IMR-90 (cell line): ENCODE data around the gene NRG4. TPM values are rescaled to one million over a fixed set of nuclear protein-coding genes. Genes with fewer than 3 reads are reported as not detected.

Source experiments
- ATAC-seq: fragments of 200-7000 bp; cut with Tn5 transposase; 2 replicates; pipeline ENCODE4 v1.9.1; 2020; ENCODE audit warnings: low read depth, mild to moderate bottlenecking, moderate library complexity
- BruUV-seq: library from RNA; stranded (reverse); fragments of 400-500 nt; replicated peaks from 2 replicates; lab custom pipeline; 2021; lab: Mats Ljungman, UMichigan
- CTCF ChIA-PET: fragments of 300-600 bp; formaldehyde crosslinking; extraction: SDS; loops from one replicate; lab custom pipeline; 2021; ENCODE audit warnings: antibody characterized with exemption; lab: Yijun Ruan, JAX
- POLR2A ChIA-PET: fragments of 300-600 bp; sonication (Branson Sonifier 250); formaldehyde crosslinking; loops from one replicate; lab custom pipeline; 2022; ENCODE audit warnings: antibody characterized with exemption; ENCODE audit not compliant: unreplicated experiment; lab: Charles Lee
- DNase-seq: peaks from one replicate; pipeline ENCODE4 v3.0.0; 2013
- H2AFZ ChIP-seq: replicated peaks from 2 replicates; pipeline ENCODE3; 2013; ENCODE audit warnings: low read length, mild to moderate bottlenecking; ENCODE audit not compliant: poor library complexity
- H2AK5ac ChIP-seq: 2 replicates; pipeline ENCODE4 v1.6.1; 2013; ENCODE audit warnings: low read depth, low read length, inconsistent platforms
- H2AK9ac ChIP-seq: replicated peaks from 2 replicates; pipeline ENCODE3; 2013; ENCODE audit warnings: mild to moderate bottlenecking, low read depth, low read length, moderate library complexity; ENCODE audit not compliant: poor library complexity
- H2BK120ac ChIP-seq: 2 replicates; pipeline ENCODE4 v1.6.1; 2013; ENCODE audit warnings: low read depth, low read length, inconsistent platforms
- H2BK15ac ChIP-seq: 3 replicates; pipeline ENCODE4 v1.6.1; 2013; ENCODE audit warnings: low read depth, low read length, inconsistent platforms
- H2BK20ac ChIP-seq: 2 replicates; pipeline ENCODE4 v1.6.1; 2013; ENCODE audit warnings: low read depth, mild to moderate bottlenecking, inconsistent platforms, low read length, moderate library complexity
- H2BK5ac ChIP-seq: 2 replicates; pipeline ENCODE4 v1.6.1; 2013; ENCODE audit warnings: mild to moderate bottlenecking, low read depth, low read length, inconsistent platforms; ENCODE audit not compliant: poor library complexity, severe bottlenecking
- H3K14ac ChIP-seq: replicated peaks from 2 replicates; pipeline ENCODE4 v1.6.1; 2013; ENCODE audit warnings: low read depth, low read length, inconsistent platforms
- H3K18ac ChIP-seq: 2 replicates; pipeline ENCODE4 v1.6.1; 2013; ENCODE audit warnings: low read depth, low read length, control low read depth
- H3K23ac ChIP-seq: 2 replicates; pipeline ENCODE4 v1.6.1; 2013; ENCODE audit warnings: low read depth, low read length, inconsistent platforms
- H3K27ac ChIP-seq: 2 replicates; pipeline ENCODE4 v1.5.1; 2013; ENCODE audit warnings: mild to moderate bottlenecking, control low read depth, low read length; ENCODE audit not compliant: insufficient read depth
- H3K27me3 ChIP-seq: 2 replicates; pipeline ENCODE4 v1.6.1; 2013; ENCODE audit warnings: low read length; ENCODE audit not compliant: control insufficient read depth, insufficient read depth
- H3K36me3 ChIP-seq: 2 replicates; pipeline ENCODE4 v1.6.1; 2013; ENCODE audit warnings: low read length, mixed read lengths; ENCODE audit not compliant: control insufficient read depth, insufficient read depth
- H3K4ac ChIP-seq: 2 replicates; pipeline ENCODE4 v1.6.1; 2013; ENCODE audit warnings: low read depth, low read length, inconsistent platforms
- H3K4me1 ChIP-seq: 2 replicates; pipeline ENCODE4 v1.6.1; 2013; ENCODE audit warnings: low read length, mixed read lengths; ENCODE audit not compliant: control insufficient read depth, insufficient read depth
- H3K4me2 ChIP-seq: 2 replicates; pipeline ENCODE4 v1.6.1; 2013; ENCODE audit warnings: low read depth, mild to moderate bottlenecking, control low read depth, low read length, moderate library complexity
- H3K4me3 ChIP-seq: 2 replicates; pipeline ENCODE4 v1.5.1; 2013; ENCODE audit warnings: low read depth, mild to moderate bottlenecking, control low read depth, low read length, moderate library complexity; ENCODE audit not compliant: insufficient read depth
- H3K56ac ChIP-seq: 2 replicates; pipeline ENCODE4 v1.6.1; 2013; ENCODE audit warnings: low read length, inconsistent platforms; ENCODE audit not compliant: insufficient read depth; ENCODE audit errors: extremely low read depth
- H3K79me1 ChIP-seq, 2 experiments: 2 replicates each; pipeline ENCODE4 v1.6.1; 2013; ENCODE audit warnings: low read length in 2 of 2, inconsistent platforms in 1 of 2, low read depth in 1 of 2
- H3K9ac ChIP-seq: 2 replicates; pipeline ENCODE4 v1.6.1; 2013; ENCODE audit warnings: low read depth, low read length, control low read depth
- H3K9me1 ChIP-seq: 2 replicates; pipeline ENCODE4 v1.6.1; 2013; ENCODE audit warnings: low read length, inconsistent platforms; ENCODE audit not compliant: insufficient read depth
- H3K9me3 ChIP-seq: 2 replicates; pipeline ENCODE4 v1.6.1; 2013; ENCODE audit warnings: low read length; ENCODE audit not compliant: control insufficient read depth, insufficient read depth
- H4K20me1 ChIP-seq: 2 replicates; pipeline ENCODE4 v1.6.1; 2013; ENCODE audit warnings: low read length, inconsistent platforms; ENCODE audit not compliant: insufficient read depth
- H4K5ac ChIP-seq: 2 replicates; pipeline ENCODE4 v1.6.1; 2013; ENCODE audit warnings: mild to moderate bottlenecking, low read depth, low read length, control low read depth
- H4K8ac ChIP-seq, 2 experiments: 2 replicates each; pipeline ENCODE4 v1.6.1; 2013; ENCODE audit warnings: low read depth in 2 of 2, low read length in 2 of 2, control low read depth in 1 of 2, inconsistent platforms in 1 of 2
- H4K91ac ChIP-seq: 2 replicates; pipeline ENCODE4 v1.6.1; 2013; ENCODE audit warnings: low read depth, low read length, inconsistent platforms; ENCODE audit not compliant: insufficient read depth
- BHLHE40 ChIP-seq: fragments of 150-350 bp; IDR thresholded peaks from 2 replicates; pipeline ENCODE4 v1.6.1; 2016; ENCODE audit warnings: mild to moderate bottlenecking, low read depth, low read length
- CEBPB ChIP-seq: IDR thresholded peaks from 2 replicates; pipeline ENCODE4 v1.6.1; 2012; ENCODE audit warnings: low read depth, low read length, improper control_type of control experiment
- CHD1 ChIP-seq: IDR thresholded peaks from 2 replicates; pipeline ENCODE4 v1.6.1; 2012; ENCODE audit warnings: low read depth, low read length, improper control_type of control experiment
- POLR2A ChIP-seq: IDR thresholded peaks from 2 replicates; pipeline ENCODE4 v1.6.1; 2012; ENCODE audit warnings: mild to moderate bottlenecking, low read depth, low read length
- RAD21 ChIP-seq: IDR thresholded peaks from 2 replicates; pipeline ENCODE4 v1.6.1; 2012; ENCODE audit warnings: low read length, improper control_type of control experiment
- RCOR1 ChIP-seq: IDR thresholded peaks from 2 replicates; pipeline ENCODE4 v1.6.1; 2012; ENCODE audit warnings: mild to moderate bottlenecking, low read length, improper control_type of control experiment; ENCODE audit not compliant: insufficient replicate concordance
- RFX5 ChIP-seq: IDR thresholded peaks from 2 replicates; pipeline ENCODE4 v1.8.0; 2012; ENCODE audit warnings: low read depth, mild to moderate bottlenecking, low read length, moderate library complexity
- WGBS, 2 experiments: methylation state at CpG; one replicate each; pipeline versions ENCODE4 v1.1.5 to v1.1.7; 2013; ENCODE audit warnings: missing lambda C conversion rate in 2 of 2; ENCODE audit not compliant: insufficient read length in 1 of 2; ENCODE audit errors: extremely low coverage in 2 of 2; 5-methylcytosine and 5-hydroxymethylcytosine counted together
- dilution Hi-C: fragments of 300-500 bp; cut with HindIII; formaldehyde crosslinking; loops from one replicate; pipeline ENCODE4 v1.14.3; 2018; ENCODE audit warnings: low sequenced_read_pairs; ENCODE audit not compliant: unreplicated experiment
- in situ Hi-C: fragments of 300-500 bp; cut with MboI; formaldehyde crosslinking; loops from 3 replicates; pipeline ENCODE4 v1.14.3; 2019; ENCODE audit warnings: low sequenced_read_pairs, inconsistent platforms, mixed read lengths
- intact Hi-C: fragments of 100-400 bp; cut with micrococcal nuclease; formaldehyde crosslinking; loops from 2 replicates; pipeline ENCODE4 v1.10.0; 2022
- polyA plus RNA-seq, 3 experiments: library from polyadenylated mRNA; depleted of rRNA; stranded (reverse); fragments of >200 nt; gene quantifications; 2 replicates each; pipeline ENCODE4 v1.2.3, GENCODE V29; 2012; ENCODE audit warnings: low replicate concordance in 1 of 3
- total RNA-seq: library from RNA; depleted of rRNA; stranded (reverse); fragments of >200 nt; gene quantifications from 2 replicates; pipeline ENCODE4 v1.2.3, GENCODE V29; 2012

NRG4 gene
- total and polyA plus RNA-seq, 2 of the 4 experiments (the other 2 are of a cell fraction), result not detected

GRCh38 chr15:75928680-75929608, 83.3 kb downstream of the NRG4 start (continued):
- TF ChIP-seq RFX5 (no peak), CHD1 (no peak), RAD21 (peak; percentile 45)

GRCh38 chr15:75927601-75928000, 84.6 kb downstream of the NRG4 start:
- Histone ChIP-seq H3K27ac (no peak overlapping the region), H2BK5ac (no peak overlapping the region), H4K8ac (no peak overlapping the region), H4K20me1 (peaks cover 25% of the 10 kb centered on the region), H3K4me2 (no peak overlapping the region), H2BK120ac (no peak overlapping the region), H3K36me3 (peaks cover 9% of the 10 kb centered on the region), H3K9ac (no peak overlapping the region), H3K27me3 (no peaks in the 10 kb centered on the region), H4K5ac (no peak overlapping the region), H3K18ac (no peak overlapping the region), H3K4me3 (no peak overlapping the region), H2BK15ac (no peak overlapping the region), H4K91ac (no peak overlapping the region), H3K23ac (no peak overlapping the region), H3K56ac (no peak overlapping the region), H2AK5ac (no peak overlapping the region), H2BK20ac (no peak overlapping the region), H3K4ac (no peak overlapping the region), H3K9me1 (peaks cover 14% of the 10 kb centered on the region), H3K14ac (no peak overlapping the region), H2AFZ (no peak overlapping the region), H3K4me1 (no peaks in the 10 kb centered on the region; the same call in 1 of the 2 replicates), H3K79me1 (peaks cover 36 to 70% of the 10 kb centered on the region in 2 experiments), H2AK9ac (no peak overlapping the region), H3K9me3 (no peaks in the 10 kb centered on the region)
- in situ Hi-C loops (no loop called here), dilution Hi-C loops (no loop called here), intact Hi-C loops (no loop called here)
- TF ChIP-seq RCOR1, result no peak
- TF ChIP-seq POLR2A, result no peak
- no peak for TF ChIP-seq CEBPB
- no peak for TF ChIP-seq BHLHE40
- CTCF ChIA-PET, result no interaction called here
- WGBS, 2 experiments, result no CpG with 5 or more reads among the region's 4 CpGs
- DNase-seq (no peak), ATAC-seq (no peak)
- BruUV-seq, result no TSS peak
- POLR2A ChIA-PET, result no interaction called here
